Heart left ventricle (tissue), 13 donors: ENCODE measurements around the gene CDC25A.

Experiments used
- POLR2A ChIP-seq, 2 donors: fragments of 450-650 bp; IDR thresholded peaks; one replicate each; pipeline ENCODE4 v1.6.1; 2017; ENCODE audit warnings: antibody characterized with exemption in 2 of 2, mild to moderate bottlenecking in 2 of 2, moderate library complexity in 2 of 2
- TF ChIP-seq, protein P1 (sequence below), 12 donors: fragments of 200-600 bp; sonication (generic) in 4 of 12; IDR thresholded peaks; one replicate each; pipeline versions ENCODE4 v1.5.0 to v1.8.0; 2018 to 2022; ENCODE audit warnings: antibody characterized with exemption in 12 of 12, mild to moderate bottlenecking in 5 of 12
- donor health status: ischemic (EF 13 %, LVEDD 7.1; RV severe dilation, severe dysfunction).
- donor health status: DM: no; HTN: yes; CAD: no.
- donor health status: DM: no; HTN: no; CAD: no.
- donor health status: ischemic (EF 25% LVEDD 6.9; RV normal size, moderate dysfunction).
- donor health status: ischemic (EF 25% LVEDD 5.7; RV mildly dilated, moderate dysfunction).
- donor health status: ischemic (EF 35%, LVEDD 5.7; RV mildly dilated, moderate dysfunction).
- donor health status: nonischemic (EF 11% LVEDD 7.7; RV severe dilation, severe dysfunction).
- donor health status: DM: yes; HTN: yes; CAD: no.
- donor health status: PGD.
- donor health status: ischemic (EF 29% LVEDD 5.4; RV normal size, mild dysfunction).
- donor health status: nonischemic (EF 23%, LVEDD 6.1; RV moderate dilation, normal function).

DNA sequence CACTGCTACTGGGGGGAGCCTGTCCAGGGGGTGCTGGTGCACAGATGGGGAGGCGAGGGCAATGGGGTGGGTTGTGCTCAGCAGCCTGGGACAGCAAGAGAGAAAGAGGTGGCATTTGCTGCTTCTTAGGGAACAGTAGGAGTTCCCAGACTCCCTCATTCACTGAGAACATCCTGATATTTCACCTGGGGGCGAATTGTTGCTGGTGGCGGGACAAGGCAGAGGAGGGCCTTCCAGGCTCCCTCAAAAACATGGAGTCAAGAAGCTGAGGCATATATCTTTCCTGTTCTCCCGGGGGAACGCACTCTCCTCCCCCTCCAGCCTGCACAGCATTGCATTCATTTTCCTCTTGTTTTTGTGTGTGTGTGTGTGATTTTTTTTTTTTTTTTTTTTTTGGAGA lies 65.7 kb downstream of the CDC25A start:
- TF ChIP-seq POLR2A (IDR thresholded peaks at IDR 0.05), result no peak
- TF ChIP-seq, protein P1, sequence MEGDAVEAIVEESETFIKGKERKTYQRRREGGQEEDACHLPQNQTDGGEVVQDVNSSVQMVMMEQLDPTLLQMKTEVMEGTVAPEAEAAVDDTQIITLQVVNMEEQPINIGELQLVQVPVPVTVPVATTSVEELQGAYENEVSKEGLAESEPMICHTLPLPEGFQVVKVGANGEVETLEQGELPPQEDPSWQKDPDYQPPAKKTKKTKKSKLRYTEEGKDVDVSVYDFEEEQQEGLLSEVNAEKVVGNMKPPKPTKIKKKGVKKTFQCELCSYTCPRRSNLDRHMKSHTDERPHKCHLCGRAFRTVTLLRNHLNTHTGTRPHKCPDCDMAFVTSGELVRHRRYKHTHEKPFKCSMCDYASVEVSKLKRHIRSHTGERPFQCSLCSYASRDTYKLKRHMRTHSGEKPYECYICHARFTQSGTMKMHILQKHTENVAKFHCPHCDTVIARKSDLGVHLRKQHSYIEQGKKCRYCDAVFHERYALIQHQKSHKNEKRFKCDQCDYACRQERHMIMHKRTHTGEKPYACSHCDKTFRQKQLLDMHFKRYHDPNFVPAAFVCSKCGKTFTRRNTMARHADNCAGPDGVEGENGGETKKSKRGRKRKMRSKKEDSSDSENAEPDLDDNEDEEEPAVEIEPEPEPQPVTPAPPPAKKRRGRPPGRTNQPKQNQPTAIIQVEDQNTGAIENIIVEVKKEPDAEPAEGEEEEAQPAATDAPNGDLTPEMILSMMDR (IDR thresholded peaks at IDR 0.05), result no peak
